ENCODE results near the gene DMD. TPM values are rescaled to one million over a fixed set of nuclear protein-coding genes. Genes with fewer than 3 reads are reported as not detected.

The DMD gene
- total RNA-seq, 1 experiment from 2014 or later: 3.9 TPM

GRCh38 chrX:31333165-31333831 lies 1878.1 kb downstream of the DMD start:
- DNase-seq (ENCODE audit: extremely low read depth, low read depth): no peak

GRCh38 chrX:31331928-31332327 lies 1879.4 kb downstream of the DMD start:
- DNase-seq (ENCODE audit: extremely low read depth, low read depth): no peak

GRCh38 chrX:31331015-31331414 lies 1880.3 kb downstream of the DMD start:
- DNase-seq (ENCODE audit: extremely low read depth, low read depth): no peak

- no peak for DNase-seq (ENCODE audit: extremely low read depth, low read depth)
These were observed 1882.1 kb downstream of the DMD start for GRCh38 chrX:31329298-31329697.

GRCh38 chrX:31323658-31324057 lies 1887.7 kb downstream of the DMD start:
- DNase-seq (ENCODE audit: extremely low read depth, low read depth): no peak

GRCh38 chrX:31320740-31321139 lies 1890.6 kb downstream of the DMD start:
- DNase-seq (ENCODE audit: extremely low read depth, low read depth): no peak

GRCh38 chrX:31319586-31319985 lies 1891.8 kb downstream of the DMD start:
- DNase-seq (ENCODE audit: extremely low read depth, low read depth): no peak

- DNase-seq (ENCODE audit: extremely low read depth, low read depth): no peak
These were observed 1892.5 kb downstream of the DMD start for GRCh38 chrX:31318866-31319265.

- DNase-seq (ENCODE audit: extremely low read depth, low read depth): no peak
These were observed 1894.9 kb downstream of the DMD start for GRCh38 chrX:31316340-31316991.

- no peak for DNase-seq (ENCODE audit: extremely low read depth, low read depth)
These were observed 1896.4 kb downstream of the DMD start for GRCh38 chrX:31314921-31315320.

GRCh38 chrX:31307952-31308351 lies 1903.4 kb downstream of the DMD start:
- DNase-seq (ENCODE audit: extremely low read depth, low read depth): no peak

GRCh38 chrX:31302573-31303075 lies 1908.7 kb downstream of the DMD start:
- DNase-seq (ENCODE audit: extremely low read depth, low read depth): no peak

- DNase-seq (ENCODE audit: extremely low read depth, low read depth): no peak
These were observed 1909.4 kb downstream of the DMD start for GRCh38 chrX:31301941-31302340.

GRCh38 chrX:31301203-31301602 lies 1910.1 kb downstream of the DMD start:
- DNase-seq (ENCODE audit: extremely low read depth, low read depth): no peak

- DNase-seq (ENCODE audit: extremely low read depth, low read depth): no peak
These were observed 1912.4 kb downstream of the DMD start for GRCh38 chrX:31298916-31299315.

GRCh38 chrX:31297881-31298280 lies 1913.5 kb downstream of the DMD start:
- no peak for DNase-seq (ENCODE audit: extremely low read depth, low read depth)

- DNase-seq (ENCODE audit: extremely low read depth, low read depth): no peak
These were observed 1916.9 kb downstream of the DMD start for GRCh38 chrX:31294475-31294874.

GRCh38 chrX:31293409-31293808 lies 1917.9 kb downstream of the DMD start:
- no peak for DNase-seq (ENCODE audit: extremely low read depth, low read depth)

- DNase-seq (ENCODE audit: extremely low read depth, low read depth): no peak
These were observed 1920.2 kb downstream of the DMD start for GRCh38 chrX:31291131-31291530.

- no peak for DNase-seq (ENCODE audit: extremely low read depth, low read depth)
These were observed 1923.5 kb downstream of the DMD start for GRCh38 chrX:31287861-31288260.

- no peak for DNase-seq (ENCODE audit: extremely low read depth, low read depth)
These were observed 1930.8 kb downstream of the DMD start for GRCh38 chrX:31280580-31280979.

GRCh38 chrX:31279359-31279758 lies 1932.0 kb downstream of the DMD start:
- no peak for DNase-seq (ENCODE audit: extremely low read depth, low read depth)

GRCh38 chrX:31272472-31272775 lies 1938.9 kb downstream of the DMD start:
- no peak for DNase-seq (ENCODE audit: extremely low read depth, low read depth)
